ENCODE measurements around the gene TRIM62.

DNA sequence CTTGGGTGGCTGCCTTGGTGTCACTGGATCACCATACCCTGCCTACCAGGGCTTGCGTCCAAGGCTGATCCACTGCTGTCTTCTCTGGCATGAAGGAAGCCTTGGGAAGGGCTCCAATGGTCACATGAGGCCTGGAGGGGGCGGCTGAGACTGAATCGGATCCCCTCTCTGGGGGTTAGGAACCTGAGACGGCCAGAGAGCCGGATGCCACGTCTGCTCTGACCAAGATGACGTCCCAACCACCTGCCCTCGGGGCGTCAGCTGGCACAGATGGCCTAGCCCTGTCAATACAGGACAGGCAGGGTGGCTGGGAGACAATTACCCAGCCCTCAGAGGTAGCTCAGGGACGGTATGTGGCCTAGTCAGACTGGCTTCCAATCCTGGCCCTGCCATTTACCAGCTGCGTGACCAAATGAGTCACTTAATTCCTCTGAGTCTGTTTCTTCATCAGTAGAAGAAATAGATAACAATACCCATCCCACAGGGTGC lies 5.4 kb downstream of the TRIM62 start:
- no peak for TF ChIP-seq POLR2AphosphoS5 (IDR thresholded peaks at IDR 0.05)
- TF ChIP-seq, protein P1, sequence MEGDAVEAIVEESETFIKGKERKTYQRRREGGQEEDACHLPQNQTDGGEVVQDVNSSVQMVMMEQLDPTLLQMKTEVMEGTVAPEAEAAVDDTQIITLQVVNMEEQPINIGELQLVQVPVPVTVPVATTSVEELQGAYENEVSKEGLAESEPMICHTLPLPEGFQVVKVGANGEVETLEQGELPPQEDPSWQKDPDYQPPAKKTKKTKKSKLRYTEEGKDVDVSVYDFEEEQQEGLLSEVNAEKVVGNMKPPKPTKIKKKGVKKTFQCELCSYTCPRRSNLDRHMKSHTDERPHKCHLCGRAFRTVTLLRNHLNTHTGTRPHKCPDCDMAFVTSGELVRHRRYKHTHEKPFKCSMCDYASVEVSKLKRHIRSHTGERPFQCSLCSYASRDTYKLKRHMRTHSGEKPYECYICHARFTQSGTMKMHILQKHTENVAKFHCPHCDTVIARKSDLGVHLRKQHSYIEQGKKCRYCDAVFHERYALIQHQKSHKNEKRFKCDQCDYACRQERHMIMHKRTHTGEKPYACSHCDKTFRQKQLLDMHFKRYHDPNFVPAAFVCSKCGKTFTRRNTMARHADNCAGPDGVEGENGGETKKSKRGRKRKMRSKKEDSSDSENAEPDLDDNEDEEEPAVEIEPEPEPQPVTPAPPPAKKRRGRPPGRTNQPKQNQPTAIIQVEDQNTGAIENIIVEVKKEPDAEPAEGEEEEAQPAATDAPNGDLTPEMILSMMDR (IDR thresholded peaks at IDR 0.05): no peak
- TF ChIP-seq EP300 (IDR thresholded peaks at IDR 0.05; ENCODE audit: low read depth): no peak
- no peak for TF ChIP-seq POLR2A (IDR thresholded peaks at IDR 0.05)
